Subcutaneous adipose tissue (tissue), 4 donors: ENCODE measurements around the gene DISP2. TPM values are rescaled to one million over a fixed set of nuclear protein-coding genes. Genes with fewer than 3 reads are reported as not detected.

Source experiments
- total RNA-seq, 4 donors: library from RNA; depleted of rRNA; stranded (reverse); fragments of >200 nt; gene quantifications; one replicate each; pipeline ENCODE4 v1.1.0, GENCODE V29; 2016
- TF ChIP-seq, protein P1 (sequence below): fragments of 450-650 bp; IDR thresholded peaks from one replicate; pipeline ENCODE4 v1.5.1; 2016; ENCODE audit warnings: low read depth, mild to moderate bottlenecking, control low read depth, antibody characterized with exemption, moderate library complexity

The DISP2 gene
- total RNA-seq, 4 donors from 2014 or later, result under 0.01 to 0.19 (median under 0.01) TPM; not detected in 1

DNA sequence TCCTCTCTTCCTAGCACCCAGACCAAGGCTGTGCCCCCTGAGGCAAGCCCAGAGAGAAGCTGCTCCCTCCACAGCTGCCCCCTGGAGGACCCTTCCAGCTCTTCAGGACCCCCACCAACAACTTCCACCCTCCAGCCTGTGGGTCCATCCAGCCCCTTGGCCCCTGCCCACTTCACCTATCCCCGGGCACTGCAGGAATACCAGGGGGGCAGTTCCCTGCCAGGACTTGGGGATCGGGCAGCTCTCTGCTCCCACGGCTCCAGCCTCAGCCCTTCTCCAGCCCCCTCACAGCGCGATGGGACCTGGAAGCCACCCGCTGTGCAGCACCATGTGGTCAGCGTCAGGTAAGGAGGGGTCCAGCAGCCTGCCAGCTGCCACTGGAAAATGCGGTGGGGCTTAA is 5.6 kb downstream of the DISP2 start:
- TF ChIP-seq, protein P1, sequence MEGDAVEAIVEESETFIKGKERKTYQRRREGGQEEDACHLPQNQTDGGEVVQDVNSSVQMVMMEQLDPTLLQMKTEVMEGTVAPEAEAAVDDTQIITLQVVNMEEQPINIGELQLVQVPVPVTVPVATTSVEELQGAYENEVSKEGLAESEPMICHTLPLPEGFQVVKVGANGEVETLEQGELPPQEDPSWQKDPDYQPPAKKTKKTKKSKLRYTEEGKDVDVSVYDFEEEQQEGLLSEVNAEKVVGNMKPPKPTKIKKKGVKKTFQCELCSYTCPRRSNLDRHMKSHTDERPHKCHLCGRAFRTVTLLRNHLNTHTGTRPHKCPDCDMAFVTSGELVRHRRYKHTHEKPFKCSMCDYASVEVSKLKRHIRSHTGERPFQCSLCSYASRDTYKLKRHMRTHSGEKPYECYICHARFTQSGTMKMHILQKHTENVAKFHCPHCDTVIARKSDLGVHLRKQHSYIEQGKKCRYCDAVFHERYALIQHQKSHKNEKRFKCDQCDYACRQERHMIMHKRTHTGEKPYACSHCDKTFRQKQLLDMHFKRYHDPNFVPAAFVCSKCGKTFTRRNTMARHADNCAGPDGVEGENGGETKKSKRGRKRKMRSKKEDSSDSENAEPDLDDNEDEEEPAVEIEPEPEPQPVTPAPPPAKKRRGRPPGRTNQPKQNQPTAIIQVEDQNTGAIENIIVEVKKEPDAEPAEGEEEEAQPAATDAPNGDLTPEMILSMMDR, result no peak

DNA sequence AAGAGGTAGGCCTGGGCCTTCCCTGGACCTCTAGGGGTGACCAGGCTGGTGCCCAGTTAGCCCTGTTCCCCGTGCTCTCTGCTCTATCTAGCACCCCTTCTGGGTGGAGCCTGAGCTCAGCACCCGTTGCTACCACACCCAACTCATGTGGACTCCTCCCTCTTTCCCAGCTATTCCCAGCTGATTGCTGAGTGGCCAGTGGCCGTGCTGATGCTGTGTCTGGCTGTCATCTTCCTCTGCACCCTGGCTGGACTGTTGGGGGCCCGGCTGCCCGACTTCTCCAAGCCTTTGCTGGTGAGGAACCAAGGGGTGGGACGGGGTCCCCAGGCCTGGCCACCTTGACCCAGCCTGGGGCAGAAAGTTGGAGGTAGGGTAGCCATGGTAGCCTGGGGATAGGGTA is 6.2 kb downstream of the DISP2 start:
- TF ChIP-seq, protein P1, result no peak

DNA sequence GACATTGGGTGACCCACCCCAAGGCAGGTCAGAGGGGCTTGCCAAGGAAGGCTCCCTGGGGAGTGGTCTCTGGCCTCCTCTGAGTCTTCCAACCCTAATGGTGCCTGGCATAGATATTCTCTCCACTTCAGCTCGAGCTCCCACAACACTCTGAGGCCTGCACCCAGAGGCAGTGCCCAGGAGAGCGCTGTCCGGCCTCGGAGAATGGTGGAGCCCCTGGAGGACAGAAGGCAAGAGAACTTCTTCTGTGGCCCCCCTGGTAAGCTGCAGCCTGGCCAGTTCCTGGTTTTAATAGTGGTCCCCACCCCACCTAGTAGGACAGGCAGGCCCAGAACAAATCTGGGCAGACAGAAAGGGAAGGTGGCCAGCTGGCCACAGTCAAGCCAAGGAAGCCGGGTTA is 7.0 kb downstream of the DISP2 start:
- TF ChIP-seq, protein P1, result no peak

DNA sequence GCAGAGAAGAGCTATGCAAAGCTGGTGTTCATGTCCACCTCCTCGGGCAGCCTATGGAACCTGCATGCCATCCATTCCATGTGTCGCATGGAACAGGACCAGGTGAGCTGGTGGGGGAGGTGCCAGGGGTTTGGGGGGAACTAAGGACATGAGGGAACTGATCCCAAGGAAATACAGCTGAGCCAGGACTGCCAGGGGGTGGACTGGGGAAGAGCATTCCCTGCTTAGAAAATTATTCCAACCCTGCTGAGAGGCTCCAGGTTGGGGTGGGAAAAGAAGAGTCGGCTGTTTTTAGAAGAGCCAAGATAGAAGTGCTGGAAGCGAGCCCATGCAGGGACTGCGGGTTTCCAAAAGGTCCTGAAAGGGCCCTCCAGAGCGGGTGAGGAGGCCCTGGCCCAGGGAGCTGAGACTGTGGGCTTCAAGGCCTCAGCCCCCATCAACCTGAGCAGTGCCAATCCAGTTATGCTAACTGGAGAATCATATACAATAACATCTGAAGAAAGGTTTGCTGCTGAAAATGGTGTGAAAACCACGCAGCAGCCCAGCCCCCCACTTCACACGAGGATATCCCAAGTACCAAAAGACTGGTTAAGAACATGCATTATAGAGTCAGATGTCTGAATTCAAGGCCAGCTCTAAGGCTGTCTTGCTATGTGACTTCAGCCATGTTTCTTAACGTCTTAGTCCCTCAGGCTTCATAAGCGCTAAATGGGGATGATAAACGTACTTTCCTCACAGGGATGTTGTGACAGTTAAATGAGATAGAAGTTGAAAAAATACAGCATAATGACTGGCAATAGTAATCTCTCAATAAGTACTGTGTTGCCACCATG is 7.8 kb downstream of the DISP2 start:
- TF ChIP-seq, protein P1, result no peak

DNA sequence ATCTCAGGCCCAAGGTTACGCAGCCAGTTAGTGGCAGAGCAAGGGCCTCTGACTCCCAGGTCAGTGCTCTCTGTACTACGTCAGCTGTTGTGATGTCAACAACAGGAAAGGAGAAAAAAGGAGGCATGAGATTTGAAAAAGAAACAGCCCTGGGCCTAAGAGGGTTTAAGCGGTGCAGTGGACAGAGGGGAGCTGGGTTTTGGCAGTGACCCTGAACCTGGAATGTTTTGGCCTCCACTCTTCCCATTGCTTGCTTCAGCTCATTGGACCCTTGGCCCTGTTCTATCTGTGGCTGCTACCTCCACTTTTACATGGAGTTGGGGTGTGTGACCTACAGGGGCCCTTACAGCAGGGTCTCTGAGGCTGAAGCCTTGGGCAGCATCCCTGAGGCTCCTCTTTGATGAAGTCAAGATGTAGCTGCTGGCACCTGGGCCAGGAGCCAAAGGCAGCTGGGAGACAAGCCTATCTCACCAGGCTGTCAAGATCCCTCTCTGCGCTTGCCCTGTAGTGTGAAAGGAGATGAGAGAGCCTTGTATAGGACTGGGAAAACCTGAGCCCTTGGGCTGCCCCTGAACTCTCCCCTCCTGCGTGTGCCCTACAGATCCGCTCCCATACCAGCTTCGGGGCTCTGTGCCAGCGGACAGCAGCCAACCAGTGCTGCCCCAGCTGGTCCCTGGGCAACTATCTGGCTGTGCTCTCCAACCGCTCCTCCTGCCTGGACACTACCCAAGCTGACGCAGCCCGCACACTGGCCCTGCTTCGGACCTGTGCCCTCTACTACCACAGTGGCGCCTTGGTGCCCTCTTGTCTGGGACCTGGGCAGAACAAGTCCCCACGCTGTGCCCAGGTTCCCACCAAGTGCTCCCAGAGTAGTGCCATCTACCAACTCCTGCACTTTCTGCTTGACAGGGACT is 8.7 kb downstream of the DISP2 start:
- TF ChIP-seq, protein P1, result no peak

DNA sequence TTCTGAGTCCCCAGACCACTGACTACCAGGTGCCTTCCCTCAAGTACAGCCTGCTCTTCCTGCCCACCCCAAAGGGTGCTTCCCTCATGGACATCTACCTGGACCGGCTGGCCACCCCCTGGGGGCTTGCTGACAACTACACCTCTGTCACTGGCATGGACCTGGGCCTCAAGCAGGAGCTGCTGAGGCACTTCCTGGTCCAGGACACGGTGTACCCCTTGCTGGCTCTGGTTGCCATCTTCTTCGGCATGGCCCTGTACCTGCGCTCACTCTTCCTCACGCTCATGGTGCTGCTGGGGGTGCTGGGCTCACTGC is 9.3 kb downstream of the DISP2 start:
- TF ChIP-seq, protein P1, result no peak
